Measurements from ENCODE around the gene CARD16.

GRCh38 chr11:105052487-105052886 lies 7.4 kb upstream of the CARD16 start:
- TF ChIP-seq ZSCAN5A (tag by site-specific recombination; IDR thresholded peaks at IDR 0.05) (no peak), ZNF555 (tag by site-specific recombination; conservative IDR thresholded peaks at IDR 0.05) (no peak), CTCF (tag by site-specific recombination; IDR thresholded peaks at IDR 0.05) (no peak), ZNF174 (tag by site-specific recombination; IDR thresholded peaks at IDR 0.05) (no peak), ZNF292 (tag by site-specific recombination; IDR thresholded peaks at IDR 0.05; ENCODE audit: borderline replicate concordance, low read depth) (no peak), ZNF629 (tag by site-specific recombination; IDR thresholded peaks at IDR 0.05) (no peak), YY1 (tag by site-specific recombination; IDR thresholded peaks at IDR 0.05) (no peak), PRDM10 (tag by site-specific recombination; IDR thresholded peaks at IDR 0.05) (no peak), ZNF114 (tag by site-specific recombination; IDR thresholded peaks at IDR 0.05) (no peak)
